K562 (cell line): ENCODE data around the gene RASGRP2. TPM values are rescaled to one million over a fixed set of nuclear protein-coding genes. Genes with fewer than 3 reads are reported as not detected.

Experiments
- ATAC-seq: fragments of 200-7000 bp; cut with Tn5 transposase; 3 replicates; pipeline ENCODE4 v1.9.1; 2020; ENCODE audit warnings: moderate library complexity
- BruUV-seq: library from RNA; stranded (reverse); fragments of 400-500 nt; replicated peaks from 2 replicates; lab custom pipeline; 2021; lab: Mats Ljungman, UMichigan
- CTCF ChIA-PET: fragments of 300-600 bp; formaldehyde crosslinking; extraction: SDS; loops from one replicate; lab custom pipeline; 2021; ENCODE audit warnings: low intra/inter-chr PET ratio; lab: Yijun Ruan, JAX
- POLR2A ChIA-PET: fragments of 300-600, 350-650 bp; sonication (Branson Sonifier 250); formaldehyde crosslinking; extraction: SDS; loops from one replicate; lab custom pipeline; 2021; ENCODE audit warnings: antibody characterized with exemption, inconsistent platforms; lab: Yijun Ruan, JAX
- DNase-seq, 4 experiments: peaks; one replicate each; pipeline versions ENCODE4 v3.0.0 to v3.0.0-alpha.2; 2011 to 2018; ENCODE audit warnings: low spot score in 3 of 4, mixed read lengths in 3 of 4; ENCODE audit errors: extremely low read depth in 1 of 4
- FAIRE-seq: peaks from 2 replicates; lab custom pipeline; 2011; peaks lifted over from hg19 to GRCh38; lab: Jason Lieb, UNC
- H2AFZ ChIP-seq: 2 replicates; pipeline ENCODE4 v1.6.0; 2011; ENCODE audit warnings: low read depth, low read length, control low read depth, inconsistent platforms
- H3K27ac ChIP-seq: fragments of 200-600 bp; 3 replicates; pipeline ENCODE4 v1.8.0; 2011; ENCODE audit warnings: low read depth, mild to moderate bottlenecking, control low read depth, inconsistent platforms, low read length, moderate library complexity, mixed read lengths; ENCODE audit errors: extremely low read depth
- H3K27me3 ChIP-seq, 2 experiments: fragments of 300-600 bp in 1 of 2; 2 replicates in 1 of 2; 3 replicates in 1 of 2; pipeline versions ENCODE4 v1.6.0 to v1.8.0; 2011; ENCODE audit warnings: inconsistent platforms in 2 of 2, low read length in 2 of 2, mild to moderate bottlenecking in 1 of 2, mixed read lengths in 1 of 2, moderate library complexity in 1 of 2; ENCODE audit not compliant: control insufficient read depth in 2 of 2, insufficient read depth in 2 of 2
- H3K36me3 ChIP-seq: fragments of 300-600 bp; 3 replicates; pipeline ENCODE4 v1.8.0; 2011; ENCODE audit warnings: mild to moderate bottlenecking, low read length, inconsistent platforms; ENCODE audit not compliant: control insufficient read depth, insufficient read depth
- H3K4me1 ChIP-seq, 2 experiments: fragments of 200-600 bp in 1 of 2; replicated peaks in 1 of 2; 2 replicates in 1 of 2; 3 replicates in 1 of 2; pipeline versions ENCODE4 v1.5.1 to v1.8.0; 2011; ENCODE audit warnings: inconsistent platforms in 2 of 2, low read length in 2 of 2, mild to moderate bottlenecking in 1 of 2, mixed read lengths in 1 of 2, moderate library complexity in 1 of 2; ENCODE audit not compliant: control insufficient read depth in 2 of 2, insufficient read depth in 2 of 2
- H3K4me2 ChIP-seq: 2 replicates; pipeline ENCODE4 v1.6.1; 2011; ENCODE audit warnings: low read length, control low read depth, inconsistent platforms, mixed read lengths; ENCODE audit not compliant: insufficient read depth
- H3K4me3 ChIP-seq: fragments of 200-600 bp; sonication (generic), shearing (Covaris generic); 2 replicates; pipeline ENCODE4 v1.5.1; 2016; ENCODE audit warnings: control low read depth, inconsistent platforms
- H3K79me2 ChIP-seq: fragments of 200-600 bp; 3 replicates; pipeline ENCODE4 v1.8.0; 2011; ENCODE audit warnings: low read length, inconsistent platforms; ENCODE audit not compliant: control insufficient read depth, insufficient read depth
- H3K9ac ChIP-seq, 2 experiments: 2 replicates each; pipeline versions ENCODE4 v1.6.0 to v1.6.1; 2011; ENCODE audit warnings: low read depth in 2 of 2, low read length in 2 of 2, control low read depth in 1 of 2, inconsistent platforms in 1 of 2, mild to moderate bottlenecking in 1 of 2, mixed read lengths in 1 of 2; ENCODE audit not compliant: insufficient read depth in 1 of 2
- H3K9me1 ChIP-seq: one replicate; pipeline ENCODE4 v1.6.0; 2011; ENCODE audit warnings: inconsistent platforms, mild to moderate bottlenecking, low read length, moderate library complexity; ENCODE audit not compliant: control insufficient read depth, insufficient read depth
- H3K9me3 ChIP-seq: replicated peaks from 2 replicates; pipeline ENCODE4 v1.5.1; 2011; ENCODE audit warnings: low read depth, low read length, inconsistent platforms; ENCODE audit not compliant: control insufficient read depth, insufficient read depth
- H4K20me1 ChIP-seq: replicated peaks from 2 replicates; pipeline ENCODE4 v1.6.1; 2011; ENCODE audit warnings: low read length, inconsistent platforms, mixed read lengths; ENCODE audit not compliant: control insufficient read depth, insufficient read depth
- CREB1 ChIP-seq, 2 experiments: sonication (generic) in 1 of 2; formaldehyde crosslinking in 1 of 2; IDR thresholded peaks; 2 replicates each; pipeline versions ENCODE4 v1.6.1 to v1.8.0; 2012 to 2022; ENCODE audit warnings: inconsistent platforms in 1 of 2, mild to moderate bottlenecking in 1 of 2, missing genetic modification reagents in 1 of 2, moderate library complexity in 1 of 2
- ESRRA ChIP-seq: fragments of 450-650 bp; IDR thresholded peaks from 2 replicates; pipeline ENCODE4 v1.6.1; 2014; ENCODE audit warnings: low read depth, mild to moderate bottlenecking, moderate library complexity, borderline replicate concordance
- FIP1L1 ChIP-seq: fragments of 200-400 bp; formaldehyde crosslinking; IDR thresholded peaks from 2 replicates; pipeline ENCODE4 v1.6.1; 2018; ENCODE audit warnings: mild to moderate bottlenecking, low read depth, low read length; ENCODE audit not compliant: poor library complexity, severe bottlenecking
- MTA1 ChIP-seq: fragments of 450-650 bp; IDR thresholded peaks from 2 replicates; pipeline ENCODE4 v1.6.1; 2017; ENCODE audit warnings: borderline replicate concordance
- NEUROD1 ChIP-seq: fragments of 150-350 bp; IDR thresholded peaks from 2 replicates; pipeline ENCODE4 v1.6.1; 2014; ENCODE audit warnings: borderline replicate concordance, low read length, low read depth; ENCODE audit not compliant: partially characterized antibody
- SMAD2 ChIP-seq: fragments of 150-350 bp; IDR thresholded peaks from 2 replicates; pipeline ENCODE4 v1.6.1; 2014; ENCODE audit warnings: low read depth, mild to moderate bottlenecking, low read length
- WGBS: fragments of 100-300 bp; shearing (Covaris generic); methylation state at CpG from one replicate; pipeline ENCODE4 v1.1.6; 2016; ENCODE audit warnings: low coverage, mixed read lengths; ENCODE audit not compliant: insufficient coverage; ENCODE audit errors: missing lambda C conversion rate; 5-methylcytosine and 5-hydroxymethylcytosine counted together
- in situ Hi-C: fragments of 300-500 bp; cut with MboI; formaldehyde crosslinking; loops from 4 replicates; pipeline ENCODE4 v1.15.0; 2018; ENCODE audit warnings: inconsistent platforms, mixed read lengths
- intact Hi-C: fragments of 100-400 bp; cut with micrococcal nuclease; formaldehyde crosslinking; loops from 2 replicates; pipeline ENCODE4 v1.14.2; 2022
- polyA plus RNA-seq, 8 experiments: library from polyadenylated mRNA; depleted of rRNA in 4 of 8; stranded (reverse) in 5 of 8; unstranded in 3 of 8; fragments of >200 nt; fragmentation: Nextera tagmentation in 2 of 8; fragmentation: Illumina TruSeq in 1 of 8; extraction: Ambion mirVana in 2 of 8; extraction: Trizol in 1 of 8; gene quantifications; 2 replicates each; pipeline versions ENCODE4 v1.2.1 to v1.2.3, GENCODE V29; 2011 to 2014; ENCODE audit warnings: inconsistent platforms in 1 of 8, missing spikeins in 1 of 8
- total RNA-seq, 7 experiments: library from RNA; depleted of rRNA in 6 of 7; stranded (reverse); fragments of >200 nt in 6 of 7; fragmentation: Illumina TruSeq in 2 of 7; extraction: Trizol in 2 of 7; gene quantifications; 2 replicates each; pipeline versions ENCODE4 v1.2.1 to v1.2.3, GENCODE V29; 2011 to 2021; ENCODE audit warnings: low replicate concordance in 1 of 7
- TF ChIP-seq, protein P1 (sequence below): fragments of 450-650 bp; IDR thresholded peaks from 2 replicates; pipeline ENCODE4 v1.6.1; 2016; ENCODE audit warnings: borderline replicate concordance
- TF ChIP-seq, protein P2 (sequence below), 2 experiments: fragments of 450-650 bp; formaldehyde crosslinking in 1 of 2; IDR thresholded peaks; 2 replicates each; pipeline versions ENCODE4 v1.4.0 to v1.6.1; 2014 to 2020; ENCODE audit warnings: mild to moderate bottlenecking in 2 of 2, borderline replicate concordance in 1 of 2, low read depth in 1 of 2

The RASGRP2 gene
- total and polyA plus RNA-seq, 9 of the 15 experiments (the other 6 are each of a cell fraction or from before 2014, with no cell fraction given), result 0.87 to 22.7 (median 5.5) TPM

DNA sequence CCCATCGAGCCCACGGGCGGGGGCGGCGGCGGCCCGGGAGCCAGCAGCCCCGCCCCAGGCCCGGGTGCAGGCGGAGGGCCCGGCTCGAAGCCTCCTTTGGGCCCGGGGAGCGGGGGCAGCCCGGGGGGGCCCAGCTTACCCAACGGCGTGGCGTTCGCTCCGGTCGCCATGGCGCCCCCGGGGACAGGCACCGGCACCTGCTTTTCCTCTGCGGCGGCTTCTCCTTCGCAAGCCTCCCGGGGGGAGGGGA lies 34.2 kb upstream of the RASGRP2 start (continued):
- peak; percentile 36 for TF ChIP-seq FIP1L1

DNA sequence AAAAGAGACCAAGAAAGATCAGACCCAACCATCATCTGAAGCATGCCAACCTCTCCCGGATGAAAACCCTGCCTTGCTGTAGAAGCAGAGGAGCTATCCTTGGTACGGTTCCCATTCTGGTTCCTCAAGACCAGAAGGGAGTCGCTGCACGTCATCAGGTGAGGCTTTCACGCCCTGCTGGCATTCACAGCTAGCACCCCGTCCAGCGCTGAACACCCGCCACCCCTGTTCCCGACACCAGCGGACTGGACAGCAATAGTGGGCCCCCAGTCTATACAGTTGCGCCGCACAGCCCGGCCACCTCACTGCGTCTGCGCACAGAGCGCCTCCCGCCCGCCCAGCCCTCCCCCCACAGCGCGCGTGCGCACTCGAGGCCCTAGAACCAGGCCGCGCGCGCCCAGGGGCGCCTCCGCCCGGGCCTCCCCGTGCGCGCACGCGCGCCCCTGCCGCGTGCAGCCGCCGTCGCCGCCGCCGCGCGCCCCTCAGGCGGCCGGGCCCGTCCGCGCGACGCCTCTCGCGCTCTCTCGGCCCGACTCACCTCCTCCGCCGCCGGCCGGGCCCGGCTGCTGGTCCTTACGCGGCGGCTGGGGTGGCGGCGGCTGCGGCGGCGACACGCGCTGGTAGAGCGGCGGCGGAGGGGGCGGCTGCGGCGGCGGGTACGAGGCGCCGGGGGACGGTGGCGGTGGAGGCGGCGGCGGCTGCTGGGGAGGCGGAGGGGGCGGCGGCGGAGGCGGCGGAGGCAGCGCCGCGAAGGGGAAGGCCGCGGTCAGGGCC lies 33.7 kb upstream of the RASGRP2 start:
- peak; percentile 40 for FAIRE-seq
- POLR2A ChIA-PET, result interaction anchor here (0.6 to 10.8 kb wide), 4 partner anchors 10 to 721 kb away, joined by 3 to 168 read pairs (median 3); partner anchors contain the start of genes MALAT1 and PYGM
- CTCF ChIA-PET, result interaction anchor here (0.7 kb wide), 1 partner anchor 236 kb away, joined by 6 read pairs; the partner anchor contains the start of gene ARL2
- TF ChIP-seq SMAD2 (no peak), MTA1 (no peak), NEUROD1 (no peak), ESRRA (no peak), CREB1 (IDR thresholded peaks at IDR 0.05) (no peak), CREB1 (CRISPR knock-in tag; IDR thresholded peaks at IDR 0.05) (peak; percentile 36; the same call in 1 of the 2 replicates)
- TF ChIP-seq, protein P1, sequence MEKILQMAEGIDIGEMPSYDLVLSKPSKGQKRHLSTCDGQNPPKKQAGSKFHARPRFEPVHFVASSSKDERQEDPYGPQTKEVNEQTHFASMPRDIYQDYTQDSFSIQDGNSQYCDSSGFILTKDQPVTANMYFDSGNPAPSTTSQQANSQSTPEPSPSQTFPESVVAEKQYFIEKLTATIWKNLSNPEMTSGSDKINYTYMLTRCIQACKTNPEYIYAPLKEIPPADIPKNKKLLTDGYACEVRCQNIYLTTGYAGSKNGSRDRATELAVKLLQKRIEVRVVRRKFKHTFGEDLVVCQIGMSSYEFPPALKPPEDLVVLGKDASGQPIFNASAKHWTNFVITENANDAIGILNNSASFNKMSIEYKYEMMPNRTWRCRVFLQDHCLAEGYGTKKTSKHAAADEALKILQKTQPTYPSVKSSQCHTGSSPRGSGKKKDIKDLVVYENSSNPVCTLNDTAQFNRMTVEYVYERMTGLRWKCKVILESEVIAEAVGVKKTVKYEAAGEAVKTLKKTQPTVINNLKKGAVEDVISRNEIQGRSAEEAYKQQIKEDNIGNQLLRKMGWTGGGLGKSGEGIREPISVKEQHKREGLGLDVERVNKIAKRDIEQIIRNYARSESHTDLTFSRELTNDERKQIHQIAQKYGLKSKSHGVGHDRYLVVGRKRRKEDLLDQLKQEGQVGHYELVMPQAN, result peak; percentile 73
- TF ChIP-seq, protein P2, sequence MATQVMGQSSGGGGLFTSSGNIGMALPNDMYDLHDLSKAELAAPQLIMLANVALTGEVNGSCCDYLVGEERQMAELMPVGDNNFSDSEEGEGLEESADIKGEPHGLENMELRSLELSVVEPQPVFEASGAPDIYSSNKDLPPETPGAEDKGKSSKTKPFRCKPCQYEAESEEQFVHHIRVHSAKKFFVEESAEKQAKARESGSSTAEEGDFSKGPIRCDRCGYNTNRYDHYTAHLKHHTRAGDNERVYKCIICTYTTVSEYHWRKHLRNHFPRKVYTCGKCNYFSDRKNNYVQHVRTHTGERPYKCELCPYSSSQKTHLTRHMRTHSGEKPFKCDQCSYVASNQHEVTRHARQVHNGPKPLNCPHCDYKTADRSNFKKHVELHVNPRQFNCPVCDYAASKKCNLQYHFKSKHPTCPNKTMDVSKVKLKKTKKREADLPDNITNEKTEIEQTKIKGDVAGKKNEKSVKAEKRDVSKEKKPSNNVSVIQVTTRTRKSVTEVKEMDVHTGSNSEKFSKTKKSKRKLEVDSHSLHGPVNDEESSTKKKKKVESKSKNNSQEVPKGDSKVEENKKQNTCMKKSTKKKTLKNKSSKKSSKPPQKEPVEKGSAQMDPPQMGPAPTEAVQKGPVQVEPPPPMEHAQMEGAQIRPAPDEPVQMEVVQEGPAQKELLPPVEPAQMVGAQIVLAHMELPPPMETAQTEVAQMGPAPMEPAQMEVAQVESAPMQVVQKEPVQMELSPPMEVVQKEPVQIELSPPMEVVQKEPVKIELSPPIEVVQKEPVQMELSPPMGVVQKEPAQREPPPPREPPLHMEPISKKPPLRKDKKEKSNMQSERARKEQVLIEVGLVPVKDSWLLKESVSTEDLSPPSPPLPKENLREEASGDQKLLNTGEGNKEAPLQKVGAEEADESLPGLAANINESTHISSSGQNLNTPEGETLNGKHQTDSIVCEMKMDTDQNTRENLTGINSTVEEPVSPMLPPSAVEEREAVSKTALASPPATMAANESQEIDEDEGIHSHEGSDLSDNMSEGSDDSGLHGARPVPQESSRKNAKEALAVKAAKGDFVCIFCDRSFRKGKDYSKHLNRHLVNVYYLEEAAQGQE (IDR thresholded peaks at IDR 0.05; ENCODE audit: borderline replicate concordance), result peak; percentile 87
- TF ChIP-seq, protein P2 (CRISPR knock-in tag; IDR thresholded peaks at IDR 0.05; ENCODE audit: low read depth), result 0 out of 2 replicates have a peak, but pooled peaks have one; percentile 46

More for the DNA sequence above, 33.7 kb upstream of the RASGRP2 start:
- peaks cover 54% of the 10 kb centered on the region for H3K79me2 ChIP-seq
- no peaks in the 10 kb centered on the region for H3K9me3 ChIP-seq
- ATAC-seq (peak; percentile 26), DNase-seq (peak; percentile 94 to 97 (median 95))
- H3K4me2 ChIP-seq, result peak overlapping the region; percentile 96
- peak overlapping the region; percentile 97 for H3K27ac ChIP-seq
- peaks cover 9% of the 10 kb centered on the region for H3K9me1 ChIP-seq
- peaks cover 48% of the 10 kb centered on the region for H3K36me3 ChIP-seq
- no peak overlapping the region for H2AFZ ChIP-seq
- no TSS peak for BruUV-seq
- H3K4me1 ChIP-seq, result peaks cover 6 to 18% of the 10 kb centered on the region in 2 experiments; a peak in 3 of 5 replicates
- intact Hi-C loops (loop anchor here (1.0 to 5.0 kb wide), 3 partner anchors 25 to 110 kb away; partner anchors contain the start of gene MAP4K2), in situ Hi-C loops (no loop called here)
- no peaks in the 10 kb centered on the region for H3K27me3 ChIP-seq
- peak overlapping the region; percentile 67 for H3K4me3 ChIP-seq
- H3K9ac ChIP-seq, result peak overlapping the region; percentile 95
- 0% methylated on average over 34 of the region's 98 CpGs for WGBS
- peaks cover 34% of the 10 kb centered on the region for H4K20me1 ChIP-seq
